SKM-1 (cell line): ENCODE data around the gene ITGB7.

Experiments
- DNase-seq: peaks from one replicate; lab custom pipeline; 2025; ENCODE audit not compliant: unreplicated experiment; lab: John Stamatoyannopoulos, UW

Gene ITGB7

DNA sequence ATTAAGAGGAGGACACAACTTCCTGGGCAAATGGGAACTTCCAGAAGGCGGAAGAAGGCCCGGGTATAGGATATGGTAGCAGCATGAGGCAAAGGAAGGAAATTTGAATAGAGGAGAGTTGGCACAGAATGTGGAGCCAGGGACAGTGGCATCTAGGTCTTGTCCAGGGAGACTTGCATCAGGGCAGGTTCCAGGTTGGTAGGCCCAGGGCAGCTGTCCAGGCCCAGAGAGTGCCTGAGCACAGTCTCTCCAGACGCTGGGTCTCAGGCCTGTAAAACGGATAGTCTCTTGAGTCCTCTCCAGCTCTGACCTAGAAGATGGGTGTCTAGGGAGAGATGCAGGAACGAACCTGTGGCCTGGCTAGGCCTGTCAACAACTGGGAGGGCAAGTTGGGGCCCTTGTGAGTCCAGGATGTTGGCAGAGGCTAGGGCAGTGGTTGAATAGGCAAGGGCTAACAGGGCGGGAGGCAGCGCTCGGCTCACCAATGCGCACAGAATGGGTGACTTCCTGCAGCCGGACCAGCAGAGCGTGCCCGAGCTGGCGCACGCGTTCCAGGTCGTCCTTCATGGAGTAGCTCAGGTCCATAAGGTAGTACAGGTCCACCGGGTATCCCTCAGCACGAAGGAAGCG, 9.9 kb downstream of the ITGB7 start:
- DNase-seq: no peak

DNA sequence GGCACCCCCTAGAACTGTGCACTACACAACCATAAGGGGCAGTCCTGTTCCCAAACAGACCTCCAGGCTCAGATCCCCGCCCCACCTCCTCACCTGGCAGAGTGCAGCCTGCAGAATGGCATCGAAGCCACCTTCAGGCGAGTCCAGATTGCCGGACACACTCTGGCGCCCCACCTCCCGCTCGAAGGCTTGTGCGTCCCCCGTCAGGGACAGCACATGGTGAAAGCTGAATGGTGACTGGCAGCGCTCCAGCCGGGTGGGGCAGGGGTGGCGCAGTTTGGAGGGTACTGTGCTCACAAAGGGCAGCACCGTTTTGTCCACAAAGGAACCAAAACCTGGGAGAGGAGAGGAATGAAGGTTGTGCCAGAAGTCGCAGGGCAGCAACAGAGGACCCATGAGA, 10.6 kb downstream of the ITGB7 start:
- DNase-seq: no peak

DNA sequence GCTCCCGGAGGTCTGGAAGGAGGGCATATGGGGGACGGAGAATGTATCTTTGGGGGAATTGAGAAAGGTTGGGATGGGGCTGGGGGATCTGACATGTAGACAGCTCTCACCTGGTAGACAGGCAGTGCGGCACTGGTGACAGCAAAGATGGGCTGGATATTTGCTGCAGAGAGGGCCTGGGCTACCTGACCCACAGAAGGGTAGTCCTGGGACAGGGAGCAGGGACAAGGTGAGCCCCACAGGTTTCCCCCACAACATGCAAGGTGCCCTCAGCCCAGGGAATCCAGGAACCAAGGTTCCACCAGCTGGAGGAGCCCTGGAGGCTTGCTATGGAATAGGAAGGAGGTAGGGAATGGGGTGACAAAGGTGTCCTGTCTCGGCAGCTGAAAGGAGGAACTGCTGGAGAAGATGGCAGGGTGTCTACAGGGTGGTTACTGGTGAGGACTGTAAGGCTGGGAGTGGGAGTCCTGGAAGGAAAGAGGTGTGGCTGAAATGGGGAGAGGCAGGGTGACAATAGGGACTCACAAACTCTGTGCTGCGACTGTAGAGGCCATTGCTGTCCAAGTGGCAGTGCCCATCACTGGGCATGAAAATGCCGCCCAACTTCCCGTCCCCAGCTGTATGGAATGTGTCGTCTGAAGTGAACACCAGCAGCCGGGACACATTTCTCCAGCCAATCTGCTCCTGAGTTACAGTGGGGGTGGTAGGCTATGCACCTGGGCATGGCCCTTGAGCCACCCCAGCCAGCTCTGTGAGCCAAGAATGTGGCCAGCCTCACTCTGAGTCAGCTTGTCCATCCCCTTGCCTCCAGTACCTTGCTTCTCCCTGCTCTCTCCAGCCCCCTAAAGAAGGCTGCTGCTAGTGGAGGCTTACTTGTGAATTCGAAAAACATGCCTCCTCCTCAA, 11.3 kb downstream of the ITGB7 start:
- no peak for DNase-seq

DNA sequence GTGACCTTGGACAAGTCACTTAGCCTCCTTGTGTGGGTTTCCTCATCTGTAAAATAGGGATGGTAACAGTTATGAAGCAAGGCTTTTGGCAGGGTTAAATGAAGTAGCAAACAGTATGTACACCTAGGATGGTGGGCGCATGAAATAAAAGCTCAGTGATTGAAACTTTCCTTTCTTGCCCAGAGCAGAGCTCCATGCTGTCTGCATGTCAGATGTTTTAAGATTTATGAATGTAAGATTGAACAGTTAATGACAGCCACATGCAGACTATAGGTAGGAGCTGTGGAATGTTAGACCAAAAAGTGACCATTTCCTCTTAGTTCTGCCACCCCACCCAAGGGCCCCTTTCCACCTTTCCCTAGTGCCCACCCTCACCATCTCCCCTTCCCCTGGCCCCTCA, 12.1 kb downstream of the ITGB7 start:
- DNase-seq: no peak

DNA sequence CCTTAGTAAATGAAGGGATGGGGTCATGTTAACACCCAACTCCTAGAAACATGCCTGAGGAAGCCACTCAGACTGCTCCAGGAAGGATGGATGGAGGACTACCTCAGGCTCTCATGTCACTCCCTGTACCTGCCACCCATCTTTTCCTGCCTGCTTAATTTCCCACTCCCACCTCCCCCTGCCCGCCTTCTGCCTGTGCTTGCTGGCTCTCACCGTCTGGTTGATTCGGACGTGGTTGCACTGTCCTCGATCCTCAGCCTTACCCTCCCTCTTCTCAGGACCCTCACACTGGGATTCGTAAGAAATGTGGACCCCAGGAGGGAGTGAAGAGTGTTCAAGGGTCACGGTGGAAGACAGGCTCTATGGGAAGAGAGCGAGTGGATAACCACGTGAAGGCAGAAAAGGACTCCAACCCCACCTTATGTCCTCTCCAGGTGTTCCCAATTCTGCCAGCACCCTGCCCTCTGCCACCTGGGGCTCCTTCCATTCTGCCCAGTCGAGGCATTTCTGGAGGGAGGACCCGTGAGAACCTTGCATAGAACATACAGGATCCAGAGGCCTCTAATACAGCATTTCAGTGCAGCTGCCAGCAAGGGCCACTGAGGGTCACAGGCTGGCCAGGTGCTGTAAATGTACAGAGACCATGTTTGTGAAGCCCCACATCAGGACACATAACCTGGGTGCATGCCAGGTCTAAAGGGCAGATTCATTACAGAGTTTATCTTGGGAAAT, 12.9 kb downstream of the ITGB7 start:
- no peak for DNase-seq

DNA sequence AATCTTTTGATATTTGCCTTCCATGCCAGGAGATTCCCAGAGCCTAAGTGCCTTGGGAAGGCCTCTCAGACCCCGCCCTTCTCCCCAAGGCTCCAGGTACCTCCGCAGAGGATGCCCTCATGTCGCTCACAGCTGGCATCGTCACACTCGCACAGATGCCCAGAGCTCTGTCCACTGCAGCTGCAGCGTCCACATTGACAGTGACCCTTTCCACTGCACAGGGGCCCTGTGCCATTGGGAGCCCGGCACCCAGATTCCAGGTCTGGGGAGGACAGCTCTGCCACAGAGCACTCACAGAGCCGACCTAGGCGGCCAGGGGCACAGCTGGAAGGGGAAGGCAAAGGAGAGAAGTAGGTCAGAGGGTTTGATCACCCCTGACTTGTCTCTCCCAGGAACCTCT, 14.0 kb downstream of the ITGB7 start:
- no peak for DNase-seq

DNA sequence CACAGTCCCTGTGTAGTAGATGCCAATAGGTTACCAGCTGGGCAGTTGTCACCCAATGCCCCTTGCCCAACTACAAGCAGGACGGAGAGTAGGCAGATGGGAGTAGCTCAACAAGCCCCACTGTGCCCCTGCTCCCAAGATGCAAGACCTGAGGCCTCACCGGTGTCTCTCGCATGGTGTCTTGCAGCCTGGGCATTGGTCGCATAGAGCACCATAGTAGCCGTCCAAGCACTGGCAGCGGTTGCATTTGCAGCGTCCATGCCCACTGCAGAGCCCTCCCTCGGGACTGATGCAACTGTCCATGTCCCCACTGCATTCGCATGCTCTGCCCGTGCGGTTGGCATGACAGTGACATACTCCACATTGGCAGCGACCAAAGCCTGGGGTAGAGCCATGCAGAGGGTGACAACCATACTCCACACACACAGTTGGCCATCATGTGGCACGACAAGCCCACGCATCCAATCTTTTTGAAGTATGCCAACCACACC, 14.5 kb downstream of the ITGB7 start:
- DNase-seq: no peak

DNA sequence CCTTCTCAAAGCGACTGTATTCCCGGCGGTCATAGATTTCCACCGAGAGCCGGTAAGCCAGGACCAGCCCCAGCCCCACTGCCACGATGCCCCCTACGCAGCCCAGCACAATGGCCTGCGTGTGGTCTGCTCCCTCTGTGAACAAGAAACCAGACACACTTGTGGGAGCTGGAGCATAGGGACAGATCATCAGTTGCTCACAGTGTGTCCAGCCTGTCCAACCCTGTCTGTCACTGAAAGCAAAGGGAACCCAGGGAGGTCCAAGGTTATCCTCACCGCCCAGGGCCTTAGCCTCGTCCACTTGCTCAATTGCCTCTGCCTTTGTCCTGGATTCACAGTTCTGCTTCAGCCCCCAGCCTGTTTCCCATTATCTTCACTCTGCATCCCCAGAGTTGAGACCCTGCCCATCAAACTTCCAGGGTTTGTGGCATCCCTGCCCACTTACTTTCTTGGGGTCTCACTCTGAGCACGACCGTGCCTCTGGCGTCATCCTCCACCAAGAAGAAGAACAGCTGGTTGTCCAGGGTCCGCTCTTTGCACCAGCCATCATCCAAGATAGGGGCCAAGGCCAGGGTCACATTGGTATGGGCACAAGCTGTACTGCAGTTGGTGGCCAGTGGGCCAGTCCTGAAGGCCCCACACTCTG, 15.0 kb downstream of the ITGB7 start:
- DNase-seq: no peak

DNA sequence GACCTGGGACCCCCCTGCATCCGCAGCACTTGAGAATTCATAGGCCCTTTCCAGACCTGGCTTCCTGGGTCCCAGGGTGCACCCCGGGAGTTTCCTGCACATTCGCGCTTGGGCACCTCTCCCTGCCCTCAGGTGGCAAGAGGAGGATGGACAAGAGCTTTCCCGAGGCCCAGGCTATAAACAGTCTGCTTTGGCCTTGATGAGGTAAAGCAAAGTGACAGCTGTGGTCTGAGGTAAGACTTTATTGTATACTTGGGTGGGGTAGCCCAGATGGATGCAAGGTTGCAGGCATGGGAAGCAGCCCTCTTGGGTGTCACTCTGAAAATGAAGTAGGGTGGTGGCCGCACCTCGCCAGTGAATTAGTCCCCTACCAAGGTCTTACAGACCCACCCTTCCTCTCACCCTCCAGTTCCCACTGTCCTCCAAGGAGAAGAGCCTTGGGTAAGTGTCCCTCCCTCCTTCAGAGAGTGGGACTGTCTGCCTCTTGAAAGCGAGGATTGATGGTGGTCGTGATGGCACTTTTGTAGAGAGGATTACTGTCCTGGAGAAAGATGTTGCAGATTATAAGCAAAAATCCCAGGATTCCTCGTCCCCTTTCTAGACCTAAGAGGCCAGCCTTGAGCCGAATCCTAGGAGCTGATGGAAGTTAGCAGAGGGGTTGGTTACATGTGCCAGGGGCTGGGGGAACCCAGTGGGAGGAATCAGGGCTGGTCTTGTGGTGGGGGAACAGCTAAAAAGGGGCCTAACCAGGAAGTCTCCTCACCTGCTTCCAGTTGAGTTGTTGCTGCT, 15.8 kb downstream of the ITGB7 start:
- no peak for DNase-seq

DNA sequence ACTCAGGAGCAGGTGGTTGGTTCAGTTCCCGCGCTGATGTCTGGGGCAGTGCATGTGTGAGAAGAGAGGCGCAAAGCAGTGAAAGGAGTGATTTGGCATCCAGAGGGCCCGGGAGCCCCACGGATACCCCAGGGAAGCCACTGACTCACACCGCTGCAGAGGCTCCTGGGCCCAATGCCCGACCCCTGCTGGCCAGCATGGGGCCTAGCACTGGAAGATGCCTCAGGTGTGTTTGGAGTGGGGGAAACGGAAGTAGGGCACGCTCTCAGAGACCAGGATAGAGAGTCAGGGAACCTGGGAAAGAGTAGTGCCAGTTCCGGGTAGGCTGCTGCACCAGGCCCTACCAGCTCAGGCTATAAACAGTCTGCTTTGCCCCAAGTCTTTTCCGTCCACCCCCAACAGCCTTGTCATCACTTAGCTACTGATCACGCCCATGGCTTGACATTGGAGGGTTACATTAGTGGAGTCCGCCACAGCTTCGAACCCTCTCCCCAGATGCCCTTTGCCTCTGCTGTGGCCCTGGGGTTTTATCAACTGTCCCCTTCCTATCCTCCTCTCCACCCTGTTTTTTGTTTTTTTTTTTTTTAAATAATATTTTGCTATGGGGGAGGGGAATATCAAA, 16.8 kb downstream of the ITGB7 start:
- DNase-seq: no peak

DNA sequence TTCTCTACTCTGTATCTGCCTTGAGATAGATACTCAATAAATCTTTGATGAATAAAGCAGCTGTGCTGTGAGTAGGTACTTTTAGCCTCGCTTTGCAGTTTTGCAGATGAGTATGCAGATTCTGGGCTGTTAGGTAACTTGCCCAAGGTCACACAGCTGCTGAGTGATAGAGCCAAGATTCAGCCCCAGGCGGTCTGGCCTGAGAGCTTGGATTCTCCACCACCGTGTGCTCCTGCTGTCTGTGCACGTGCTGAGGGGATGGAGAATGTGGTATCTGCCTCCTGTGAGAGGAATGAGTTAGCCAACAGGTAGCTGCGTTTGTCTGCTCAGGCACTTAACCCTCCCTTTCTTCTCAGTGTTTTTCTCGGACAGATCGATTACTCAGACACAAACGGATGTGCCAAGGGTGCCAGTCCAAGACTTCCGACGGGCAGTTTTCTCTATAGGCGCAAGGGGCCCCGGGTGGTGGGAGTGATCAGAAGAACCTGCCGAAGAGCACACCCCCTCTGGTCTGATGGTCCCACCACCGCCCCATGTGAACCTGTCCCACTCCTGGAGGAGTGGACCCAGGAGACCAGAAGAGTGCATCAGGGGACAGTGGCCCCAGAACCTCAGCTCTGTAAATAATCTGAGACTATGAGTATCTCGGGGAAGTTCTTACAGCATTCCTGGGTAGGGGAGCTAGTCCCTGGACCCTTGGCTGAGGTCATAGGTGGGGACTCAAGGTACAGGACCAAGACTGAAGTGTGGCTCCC, 19.7 kb downstream of the ITGB7 start:
- DNase-seq: no peak

DNA sequence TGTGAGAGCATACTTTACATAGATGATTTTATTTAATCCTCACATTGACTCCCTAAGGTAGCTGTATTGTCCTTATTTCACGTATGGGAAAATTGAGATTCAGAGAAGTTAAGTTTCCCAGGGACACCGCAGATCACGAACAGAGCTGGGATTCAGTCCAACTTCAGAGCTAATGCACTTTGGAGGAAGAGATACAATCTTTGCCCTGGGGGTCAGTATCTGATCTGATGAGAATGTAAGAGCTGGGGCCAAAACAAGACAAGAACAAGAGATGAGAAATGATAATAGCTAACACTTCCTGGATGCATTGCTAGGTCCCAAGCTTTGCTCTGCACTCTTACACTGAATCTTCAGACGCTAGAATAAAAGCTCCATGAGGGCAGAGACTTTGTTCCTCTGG, 20.3 kb downstream of the ITGB7 start:
- no peak for DNase-seq

DNA sequence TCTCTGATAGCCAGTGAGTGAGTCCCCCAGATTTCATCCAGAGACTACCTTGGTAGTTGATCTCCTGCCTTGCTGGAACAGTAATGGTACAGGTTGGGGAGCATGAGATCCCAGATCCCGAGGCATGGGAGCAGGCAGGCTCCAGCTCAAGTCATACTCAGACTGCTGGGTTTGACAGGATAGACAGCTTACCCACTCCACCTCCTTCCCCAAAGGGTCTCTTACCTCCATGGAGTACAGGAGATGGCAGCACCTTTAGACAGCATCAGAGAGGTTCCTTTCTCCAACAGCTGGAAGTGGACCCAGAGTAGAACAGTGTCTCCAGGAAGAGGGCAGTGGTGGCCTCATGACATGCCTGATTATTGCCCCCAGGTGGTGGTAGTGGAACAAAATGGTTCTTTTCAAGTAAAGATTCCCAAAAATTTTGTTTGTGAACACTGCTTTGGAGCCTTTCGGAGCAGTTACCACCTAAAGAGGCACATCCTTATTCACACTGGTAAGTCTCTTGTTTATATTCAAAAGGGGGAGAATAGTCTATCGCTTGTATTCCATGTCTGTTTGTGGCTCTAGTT, 21.4 kb downstream of the ITGB7 start:
- DNase-seq: no peak

DNA sequence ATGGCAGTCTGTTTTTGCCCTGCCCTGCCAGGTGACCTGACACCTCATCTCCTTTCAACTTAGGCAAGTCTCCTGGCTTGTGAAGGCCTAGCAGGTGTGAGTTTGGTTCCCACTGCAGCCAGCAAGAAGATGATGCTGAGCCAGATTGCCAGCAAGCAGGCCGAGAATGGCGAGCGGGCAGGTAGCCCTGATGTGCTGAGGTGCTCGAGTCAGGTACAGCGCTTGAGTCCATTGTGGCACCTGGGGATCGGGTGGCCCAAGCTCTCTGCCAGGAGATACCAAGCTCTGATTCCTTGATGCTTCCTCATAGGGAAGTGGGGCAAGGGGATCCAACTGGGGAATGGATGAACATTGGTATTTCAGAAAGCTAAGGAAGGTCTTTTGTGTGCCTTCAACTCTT, 22.2 kb downstream of the ITGB7 start:
- no peak for DNase-seq

DNA sequence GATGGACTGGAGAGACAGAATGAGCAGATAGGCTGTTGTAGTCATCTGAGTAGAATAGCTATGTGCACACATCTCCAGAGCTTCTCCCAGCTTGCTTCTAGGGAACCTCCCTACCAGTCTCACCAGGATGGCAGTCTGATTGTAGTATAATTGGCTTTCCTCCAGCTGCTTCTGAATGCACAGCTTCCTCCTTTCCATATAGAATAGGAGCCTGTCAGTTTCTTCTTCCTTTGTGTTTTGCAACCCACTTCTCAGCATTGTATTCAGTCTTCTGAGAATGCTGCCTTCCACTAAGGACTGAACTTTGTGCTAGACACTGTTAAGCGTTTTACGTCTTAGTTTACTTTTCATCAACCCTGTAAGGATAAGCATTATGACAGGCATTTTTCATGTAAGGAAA, 24.1 kb downstream of the ITGB7 start:
- no peak for DNase-seq

DNA sequence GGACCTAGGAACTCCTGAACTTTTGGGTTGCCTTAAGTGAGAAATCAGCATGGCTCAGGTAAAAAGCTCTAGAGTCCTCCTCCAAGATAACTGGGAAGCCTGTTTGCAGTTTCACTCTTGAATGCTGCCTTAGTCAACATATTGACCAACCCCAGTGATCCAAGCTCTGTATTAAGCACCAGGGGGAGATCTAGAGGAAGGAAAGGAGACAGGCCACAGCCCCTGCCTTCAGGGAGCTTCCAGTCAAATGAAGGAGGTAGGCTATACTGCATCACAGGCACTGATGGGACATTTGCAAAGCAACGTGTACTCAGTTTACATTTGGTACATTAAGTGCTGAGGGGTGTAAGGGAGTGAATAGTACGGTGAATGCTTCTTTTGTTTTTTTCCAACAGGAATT, 25.1 kb downstream of the ITGB7 start:
- no peak for DNase-seq

DNA sequence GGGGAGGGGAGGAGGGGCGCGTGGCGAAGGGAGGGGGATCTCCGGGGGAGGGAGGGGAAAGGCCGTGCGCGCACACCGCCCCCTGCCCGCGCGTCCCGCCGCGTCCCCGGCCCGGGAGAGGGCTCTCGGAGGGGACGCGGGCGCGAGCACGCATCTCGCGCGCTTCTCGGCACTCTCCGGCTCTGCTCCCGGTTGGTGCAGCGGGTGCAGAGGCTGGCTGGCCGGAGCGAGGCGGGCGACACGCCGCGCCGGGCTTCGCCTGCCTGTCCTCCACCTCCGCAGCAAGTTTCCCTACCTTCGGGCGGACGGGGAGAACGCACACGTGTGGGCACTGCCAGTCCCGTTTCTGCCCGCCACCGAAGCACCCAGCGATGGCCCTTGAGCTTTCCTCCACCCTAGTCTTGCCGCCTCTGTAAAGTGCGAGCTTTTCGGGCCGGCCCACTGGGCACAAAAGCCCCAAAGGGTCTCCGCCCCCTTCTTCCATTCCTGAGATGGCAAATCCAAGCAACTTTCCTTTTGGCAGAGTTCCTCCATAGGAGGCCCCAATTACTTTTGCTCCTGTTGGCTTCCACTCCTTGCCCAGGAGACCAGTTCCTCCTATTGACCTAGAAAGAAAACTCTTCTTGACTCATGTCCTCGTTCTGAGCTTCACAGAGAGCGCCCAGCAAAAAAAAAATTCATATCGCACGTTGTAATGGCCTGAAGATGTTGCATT, 26.0 kb downstream of the ITGB7 start:
- DNase-seq: peak; percentile 11

DNA sequence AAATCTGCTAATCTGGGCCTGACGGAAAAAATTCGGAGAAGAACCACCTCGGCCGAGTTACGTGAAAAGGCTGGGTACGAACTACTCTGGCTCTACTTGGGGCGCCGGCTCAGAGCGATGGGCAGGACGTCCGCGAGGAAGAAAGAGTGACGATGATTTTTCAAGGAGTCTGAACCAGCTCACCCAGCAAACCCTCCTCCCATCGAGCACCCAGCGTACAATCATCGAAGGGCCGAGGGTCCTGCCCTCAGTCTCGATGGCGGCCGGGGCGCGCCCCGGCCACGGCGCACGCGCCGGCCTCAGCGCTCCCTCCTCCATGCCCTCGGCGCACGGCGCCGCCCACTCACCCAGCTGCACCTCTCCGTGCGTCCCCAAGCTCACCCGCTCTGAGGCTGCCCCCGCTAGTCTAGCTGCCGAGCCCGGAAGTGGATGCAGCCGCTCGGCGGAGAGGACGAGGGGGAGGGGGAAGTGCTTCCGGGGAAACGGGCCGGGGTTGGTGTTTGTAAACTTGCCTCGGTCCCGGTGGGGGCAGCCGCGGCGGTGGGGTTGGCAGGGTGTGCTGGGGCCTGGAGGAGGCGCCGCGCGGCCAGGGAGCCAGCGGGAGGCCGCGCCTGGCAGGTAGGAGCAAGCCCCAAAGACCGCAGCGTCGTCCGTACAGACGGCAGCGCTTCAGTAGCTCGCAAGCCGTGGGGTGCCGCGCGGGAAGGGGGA, 26.7 kb downstream of the ITGB7 start, which contains the start of the genes CSAD and ZNF740:
Gene CSAD (minus strand): TSS at position 706 of the 711 bp plus-strand sequence. CDS start 7,455 bp downstream, outside the sequence.
Gene ZNF740 (plus strand): TSS at position 503 of the 711 bp plus-strand sequence. CDS start 1,262 bp downstream, outside the sequence.
- DNase-seq: peak; percentile 65
